ENCODE data around the gene FBXO21. TPM values are rescaled to one million over a fixed set of nuclear protein-coding genes. Genes with fewer than 3 reads are reported as not detected.

The FBXO21 gene
- polyA plus RNA-seq, 3 donors, result 7.7 to 19.1 (median 17.2) TPM

- Mint-ChIP-seq H3K27ac (no peak overlapping the region), H3K4me1 (peaks cover 13% of the 10 kb centered on the region), H3K36me3 (peaks cover 13 to 15% of the 10 kb centered on the region in 2 donors), H3K27me3 (ENCODE audit: low read depth in 3 of 3) (peaks cover 0 to 3% (median 3%) of the 10 kb centered on the region in 3 donors), H3K4me3 (no peak overlapping the region), H3K9me3 (no peaks in the 10 kb centered on the region)
- WGBS (ENCODE audit: insufficient coverage), result 82% methylated on average over 5 of the region's 5 CpGs
- intact Hi-C loops (cut with micrococcal nuclease), result no loop called here
- TF ChIP-seq CTCF (IDR thresholded peaks at IDR 0.05), result no peak
- Histone ChIP-seq H3K4me3 (replicated peaks in 1 of 3; ENCODE audit: low read depth in 2 of 3, low read length in 3 of 3) (no peak overlapping the region), H3K9ac (ENCODE audit: insufficient read depth, low read length, poor library complexity, severe bottlenecking) (no peak overlapping the region), H3K27me3 (ENCODE audit: control insufficient read depth in 2 of 2, insufficient read depth in 2 of 2, low read length in 2 of 2) (no peaks in the 10 kb centered on the region), H4K20me1 (ENCODE audit: insufficient read depth, low read length) (no peaks in the 10 kb centered on the region), H2AFZ (ENCODE audit: insufficient read depth, low read depth, low read length, poor library complexity, severe bottlenecking) (no peak overlapping the region), H3K9me3 (replicated peaks in 1 of 2; ENCODE audit: control insufficient read depth in 1 of 2, insufficient read depth in 1 of 2, low read length in 2 of 2) (no peaks in the 10 kb centered on the region), H3K36me3 (replicated peaks in 1 of 2; ENCODE audit: control insufficient read depth in 1 of 2, insufficient read depth in 2 of 2, low read length in 2 of 2) (peaks cover under 1 to 10% of the 10 kb centered on the region in 2 donors), H3K4me2 (replicated peaks; ENCODE audit: extremely low read depth, low read length, poor library complexity, severe bottlenecking) (no peak overlapping the region), H3K4me1 (ENCODE audit: control insufficient read depth in 1 of 2, insufficient read depth in 2 of 2, low read length in 2 of 2) (peaks cover 0 to 4% of the 10 kb centered on the region in 2 donors), H3K27ac (ENCODE audit: low read depth in 1 of 2, low read length in 2 of 2) (no peak overlapping the region), H3K79me2 (ENCODE audit: insufficient read depth, low read length) (no peaks in the 10 kb centered on the region)
- DNase-seq, result no peak
These were observed 51.1 kb downstream of the FBXO21 start for GRCh38 chr12:117139025-117139717.

- intact Hi-C loops (cut with micrococcal nuclease), result no loop called here
These were observed 55.5 kb downstream of the FBXO21 start for GRCh38 chr12:117134721-117135120.

More at GRCh38 chr12:117134721-117135120, 55.5 kb downstream of the FBXO21 start:
- H3K27me3 ChIP-seq (ENCODE audit: control insufficient read depth in 2 of 2, insufficient read depth in 2 of 2, low read length in 2 of 2), result no peaks in the 10 kb centered on the region
- peaks cover 0 to 5% (median 0%) of the 10 kb centered on the region in 3 donors for H3K27me3 Mint-ChIP-seq (ENCODE audit: low read depth in 3 of 3)
- peaks cover 0 to 9% of the 10 kb centered on the region in 2 donors for H3K4me1 ChIP-seq (ENCODE audit: control insufficient read depth in 1 of 2, insufficient read depth in 2 of 2, low read length in 2 of 2)
- no peak overlapping the region for H2AFZ ChIP-seq (ENCODE audit: insufficient read depth, low read depth, low read length, poor library complexity, severe bottlenecking)
- no peaks in the 10 kb centered on the region for H3K36me3 ChIP-seq (replicated peaks in 1 of 2; ENCODE audit: control insufficient read depth in 1 of 2, insufficient read depth in 2 of 2, low read length in 2 of 2)
- no peak overlapping the region for H3K9ac ChIP-seq (ENCODE audit: insufficient read depth, low read length, poor library complexity, severe bottlenecking)
- H3K27ac ChIP-seq (ENCODE audit: low read depth in 1 of 2, low read length in 2 of 2), result no peak overlapping the region
- H3K4me1 Mint-ChIP-seq, result peaks cover 13% of the 10 kb centered on the region
- no peak for DNase-seq
- H3K79me2 ChIP-seq (ENCODE audit: insufficient read depth, low read length), result no peaks in the 10 kb centered on the region
- no peak overlapping the region for H3K4me3 ChIP-seq (replicated peaks in 1 of 3; ENCODE audit: low read depth in 2 of 3, low read length in 3 of 3)
- no peaks in the 10 kb centered on the region for H4K20me1 ChIP-seq (ENCODE audit: insufficient read depth, low read length)
- WGBS (ENCODE audit: insufficient coverage), result no CpG with 5 or more reads among the region's 2 CpGs
- no peak overlapping the region for H3K4me3 Mint-ChIP-seq
- H3K4me2 ChIP-seq (replicated peaks; ENCODE audit: extremely low read depth, low read length, poor library complexity, severe bottlenecking), result no peak overlapping the region
- no peaks in the 10 kb centered on the region for H3K9me3 Mint-ChIP-seq
- H3K27ac Mint-ChIP-seq, result peak overlapping the region in 1 of 7 donors; percentile 66
- H3K36me3 Mint-ChIP-seq, result peaks cover 0 to 2% of the 10 kb centered on the region in 2 donors
- no peaks in the 10 kb centered on the region for H3K9me3 ChIP-seq (replicated peaks in 1 of 2; ENCODE audit: control insufficient read depth in 1 of 2, insufficient read depth in 1 of 2, low read length in 2 of 2)
- no peak for TF ChIP-seq CTCF (IDR thresholded peaks at IDR 0.05)
